Stomach (tissue), 9 donors: Measurements from ENCODE around the gene FOXN3. TPM values are rescaled to one million over a fixed set of nuclear protein-coding genes. Genes with fewer than 3 reads are reported as not detected.
A peak's percentile ranks its signal among the peaks of the same experiment; 100 is the strongest.

Experiments used
- DNase-seq, 2 donors: peaks; one replicate each; pipeline versions ENCODE4 v3.0.0 to v3.0.0-alpha.2; 2013 to 2019
- H3K27ac ChIP-seq, 5 donors: fragments of 200-600 bp in 4 of 5; sonication (generic) in 4 of 5; one replicate each; pipeline ENCODE4 v1.5.1; 2013 to 2019; ENCODE audit warnings: mild to moderate bottlenecking in 1 of 5, moderate library complexity in 1 of 5
- H3K27me3 ChIP-seq, 3 donors: fragments of 200-600 bp; sonication (generic); one replicate each; pipeline ENCODE4 v1.5.1; 2017 to 2019; ENCODE audit warnings: mixed run types in 1 of 3
- H3K36me3 ChIP-seq, 4 donors: fragments of 200-600 bp; sonication (generic); 1 replicate in 3 of 4; 2 replicates in 1 of 4; pipeline ENCODE4 v1.5.1; 2016 to 2019
- H3K4me1 ChIP-seq, 4 donors: fragments of 200-600 bp; sonication (generic); one replicate each; pipeline ENCODE4 v1.5.1; 2016 to 2019
- H3K4me3 ChIP-seq, 4 donors: fragments of 200-600 bp; sonication (generic) in 3 of 4; one replicate each; pipeline ENCODE4 v1.5.1; 2016 to 2019; ENCODE audit warnings: mild to moderate bottlenecking in 1 of 4
- H3K9me3 ChIP-seq, 4 donors: fragments of 200-600 bp; sonication (generic); one replicate each; pipeline ENCODE4 v1.5.1; 2016 to 2019
- EP300 ChIP-seq: sonication (generic); formaldehyde crosslinking; IDR thresholded peaks from one replicate; pipeline ENCODE4 v1.6.1; 2017; ENCODE audit warnings: antibody characterized with exemption
- POLR2A ChIP-seq, 4 donors: fragments of 450-650 bp; IDR thresholded peaks; one replicate each; pipeline ENCODE4 v1.6.1; 2016; ENCODE audit warnings: antibody characterized with exemption in 4 of 4, control low read depth in 2 of 4, mild to moderate bottlenecking in 1 of 4, moderate library complexity in 1 of 4
- POLR2AphosphoS5 ChIP-seq, 3 donors: sonication (generic); formaldehyde crosslinking; IDR thresholded peaks; one replicate each; pipeline ENCODE4 v1.6.1; 2016; ENCODE audit warnings: antibody characterized with exemption in 3 of 3
- WGBS, 5 donors: extraction: QIAGEN DNeasy Blood & Tissue Kit in 3 of 5; methylation state at CpG; one replicate each; pipeline versions ENCODE4 v1.1.5 to v1.1.7; 2013 to 2018; 5-methylcytosine and 5-hydroxymethylcytosine counted together
- intact Hi-C: fragments of 100-400 bp; cut with DNase I; formaldehyde crosslinking; loops from one replicate; pipeline ENCODE4 v1.15.1; 2023; ENCODE audit warnings: low total_unique reads
- polyA plus RNA-seq, 3 donors: library from polyadenylated mRNA; stranded (reverse); fragments of 200-250 nt; gene quantifications; one replicate each; pipeline ENCODE4 v1.2.3, GENCODE V29; 2013
- total RNA-seq, 5 donors: library from RNA; depleted of rRNA; stranded (reverse); fragments of >200 nt; gene quantifications; one replicate each; pipeline versions ENCODE4 v1.1.0 to v1.2.3, GENCODE V29; 2014 to 2016
- TF ChIP-seq, protein P1 (sequence below), 7 experiments: fragments of 450-650 bp in 4 of 7; fragments of 200-600 bp in 3 of 7; sonication (generic) in 3 of 7; IDR thresholded peaks; one replicate each; pipeline ENCODE4 v1.5.1; 2016 to 2019; ENCODE audit warnings: antibody characterized with exemption in 7 of 7, control low read depth in 2 of 7, mild to moderate bottlenecking in 1 of 7
- donor health status: healthy with polysubstance abuse.
- donor health status: Bipolar disorder and iron deficiency.
- donor health status: healthy.

FOXN3 gene
- total and polyA plus RNA-seq, 8 donors, result 12.5 to 126 (median 56.6) TPM

DNA sequence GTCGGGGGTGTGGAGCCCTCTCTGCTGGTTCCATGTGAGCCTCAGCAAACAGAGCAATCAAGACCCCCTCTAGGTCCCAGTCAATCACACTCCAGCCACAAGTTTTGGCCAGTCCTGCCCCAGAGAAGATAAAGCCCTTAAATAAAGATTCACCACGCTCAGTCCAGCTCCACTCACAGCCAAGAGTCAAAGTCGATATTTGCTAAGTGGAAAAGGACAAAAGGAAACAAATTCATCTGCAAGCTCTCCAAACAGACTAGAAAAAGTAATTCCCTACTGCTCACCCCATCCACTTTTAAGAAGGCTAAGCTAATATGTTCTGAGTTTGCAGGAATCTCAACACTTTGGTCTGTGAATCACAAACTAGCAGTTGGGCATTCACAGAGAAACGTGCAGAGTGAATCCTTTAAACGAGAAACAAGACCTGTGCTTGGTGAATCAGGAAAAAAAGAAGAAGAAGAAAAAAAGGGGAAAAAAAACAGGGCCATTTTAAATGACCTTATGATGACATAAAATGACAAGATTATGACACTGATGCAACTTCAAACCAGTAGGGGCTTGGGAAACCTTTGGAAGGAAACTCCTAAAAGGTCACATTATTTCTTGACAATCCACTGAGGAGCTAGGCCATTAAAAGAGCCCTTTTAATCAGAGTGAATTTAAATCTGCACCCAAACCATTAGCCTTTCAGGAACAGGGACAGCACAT is 41.8 kb upstream of the FOXN3 start:
- Histone ChIP-seq H3K9me3 (no peaks in the 10 kb centered on the region), H3K27me3 (no peaks in the 10 kb centered on the region), H3K4me3 (no peak overlapping the region), H3K4me1 (peaks cover 0 to 29% (median 18%) of the 10 kb centered on the region in 4 donors), H3K36me3 (no peaks in the 10 kb centered on the region), H3K27ac (peak overlapping the region in 1 of 5 donors; percentile 5)
- DNase-seq, result peak in 1 of 2 donors; percentile 31
- intact Hi-C loops, result no loop called here
- 33 to 58% (median 46%) methylated on average over 5 of the region's 5 CpGs for WGBS, 5 donors
- TF ChIP-seq POLR2A (IDR thresholded peaks at IDR 0.05) (no peak), EP300 (no peak), POLR2AphosphoS5 (IDR thresholded peaks at IDR 0.05) (no peak)
- TF ChIP-seq, protein P1, sequence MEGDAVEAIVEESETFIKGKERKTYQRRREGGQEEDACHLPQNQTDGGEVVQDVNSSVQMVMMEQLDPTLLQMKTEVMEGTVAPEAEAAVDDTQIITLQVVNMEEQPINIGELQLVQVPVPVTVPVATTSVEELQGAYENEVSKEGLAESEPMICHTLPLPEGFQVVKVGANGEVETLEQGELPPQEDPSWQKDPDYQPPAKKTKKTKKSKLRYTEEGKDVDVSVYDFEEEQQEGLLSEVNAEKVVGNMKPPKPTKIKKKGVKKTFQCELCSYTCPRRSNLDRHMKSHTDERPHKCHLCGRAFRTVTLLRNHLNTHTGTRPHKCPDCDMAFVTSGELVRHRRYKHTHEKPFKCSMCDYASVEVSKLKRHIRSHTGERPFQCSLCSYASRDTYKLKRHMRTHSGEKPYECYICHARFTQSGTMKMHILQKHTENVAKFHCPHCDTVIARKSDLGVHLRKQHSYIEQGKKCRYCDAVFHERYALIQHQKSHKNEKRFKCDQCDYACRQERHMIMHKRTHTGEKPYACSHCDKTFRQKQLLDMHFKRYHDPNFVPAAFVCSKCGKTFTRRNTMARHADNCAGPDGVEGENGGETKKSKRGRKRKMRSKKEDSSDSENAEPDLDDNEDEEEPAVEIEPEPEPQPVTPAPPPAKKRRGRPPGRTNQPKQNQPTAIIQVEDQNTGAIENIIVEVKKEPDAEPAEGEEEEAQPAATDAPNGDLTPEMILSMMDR (IDR thresholded peaks at IDR 0.05), result no peak

GRCh38 chr14:89457007-89457406 is 40.0 kb upstream of the FOXN3 start:
- Histone ChIP-seq H3K4me1 (peaks cover 0 to 29% (median 18%) of the 10 kb centered on the region in 4 donors), H3K27me3 (no peaks in the 10 kb centered on the region), H3K4me3 (no peak overlapping the region), H3K27ac (no peak overlapping the region), H3K9me3 (no peaks in the 10 kb centered on the region), H3K36me3 (peaks cover 0 to 4% (median 0%) of the 10 kb centered on the region in 4 donors)
- intact Hi-C loops, result no loop called here
- WGBS, 5 donors, result 95 to 97% (median 96%) methylated on average over 5 of the region's 5 CpGs
- no peak for DNase-seq
- TF ChIP-seq POLR2A (IDR thresholded peaks at IDR 0.05), result no peak
- TF ChIP-seq POLR2AphosphoS5 (IDR thresholded peaks at IDR 0.05), result no peak
- TF ChIP-seq, protein P1 (IDR thresholded peaks at IDR 0.05), result no peak
- no peak for TF ChIP-seq EP300

DNA sequence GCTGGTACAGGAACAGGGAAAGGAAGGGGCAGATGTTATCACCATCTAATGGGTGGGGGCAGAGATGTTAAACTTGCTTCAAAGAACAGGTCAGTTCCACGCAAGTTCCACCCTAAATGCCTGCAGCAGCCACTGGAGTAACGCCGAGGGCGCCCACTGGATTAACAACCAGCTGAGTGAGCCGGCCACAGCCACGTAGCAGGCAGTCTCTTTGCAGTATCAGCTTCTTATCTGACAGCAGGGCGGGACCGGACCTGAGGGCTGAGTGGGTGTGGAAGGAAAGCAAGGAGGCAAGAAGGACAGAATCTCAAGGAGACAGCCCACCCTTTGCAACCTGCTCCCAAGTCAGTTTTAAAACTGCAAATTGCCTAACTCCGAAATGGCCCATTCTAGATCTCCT is 38.4 kb upstream of the FOXN3 start:
- TF ChIP-seq POLR2AphosphoS5 (IDR thresholded peaks at IDR 0.05), result peak in 2 of 3 donors; percentile 54 to 60
- TF ChIP-seq POLR2A (IDR thresholded peaks at IDR 0.05), result no peak
- TF ChIP-seq, protein P1 (IDR thresholded peaks at IDR 0.05), result no peak
- TF ChIP-seq EP300, result no peak
- H3K27ac ChIP-seq, result peak overlapping the region in 3 of 5 donors; percentile 15 to 43 (median 41)
- 26 to 61% (median 40%) methylated on average over 9 of the region's 9 CpGs for WGBS, 5 donors
- no peaks in the 10 kb centered on the region for H3K27me3 ChIP-seq
- H3K36me3 ChIP-seq, result peaks cover 0 to 8% (median 0%) of the 10 kb centered on the region in 4 donors
- H3K4me3 ChIP-seq, result no peak overlapping the region
- peaks cover 0 to 29% (median 18%) of the 10 kb centered on the region in 4 donors for H3K4me1 ChIP-seq
- H3K9me3 ChIP-seq, result no peaks in the 10 kb centered on the region
- intact Hi-C loops, result no loop called here
- peak; percentile 79 to 87 for DNase-seq

DNA sequence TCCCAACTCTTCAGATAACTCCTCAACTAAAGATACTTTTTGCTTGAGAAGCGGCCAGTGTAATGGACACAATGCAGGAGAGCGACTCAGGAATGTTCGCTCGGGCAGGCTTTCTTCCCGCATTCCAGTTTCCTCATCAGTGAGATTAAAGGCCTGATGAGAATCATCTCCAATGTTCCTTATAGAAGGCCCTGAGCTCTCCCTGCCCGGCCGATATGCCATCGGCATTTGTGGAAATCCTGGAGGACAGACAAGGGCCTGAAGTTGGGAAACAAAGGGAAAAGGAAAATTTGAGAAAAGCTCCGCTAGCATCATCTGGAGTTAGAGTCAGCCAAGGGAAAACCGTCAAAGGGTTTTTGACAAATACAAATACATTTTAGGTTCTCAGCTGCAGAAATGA is 38.0 kb upstream of the FOXN3 start:
- H3K4me1 ChIP-seq, result peaks cover 0 to 29% (median 18%) of the 10 kb centered on the region in 4 donors
- no peaks in the 10 kb centered on the region for H3K9me3 ChIP-seq
- peaks cover 0 to 8% (median 0%) of the 10 kb centered on the region in 4 donors for H3K36me3 ChIP-seq
- intact Hi-C loops, result no loop called here
- TF ChIP-seq, protein P1 (IDR thresholded peaks at IDR 0.05), result no peak
- TF ChIP-seq POLR2A (IDR thresholded peaks at IDR 0.05) (no peak), EP300 (no peak), POLR2AphosphoS5 (IDR thresholded peaks at IDR 0.05) (no peak)
- H3K4me3 ChIP-seq, result no peak overlapping the region
- peak overlapping the region in 2 of 5 donors; percentile 15 to 43 for H3K27ac ChIP-seq
- no peak for DNase-seq
- 61 to 81% (median 74%) methylated on average over 10 of the region's 10 CpGs for WGBS, 5 donors
- H3K27me3 ChIP-seq, result no peaks in the 10 kb centered on the region
